A673 (cell line): Measurements from ENCODE around the gene CYYR1. TPM values are rescaled to one million over a fixed set of nuclear protein-coding genes. Genes with fewer than 3 reads are reported as not detected.

Experiments
- BruUV-seq: library from RNA; stranded (reverse); fragments of 400-500 nt; replicated peaks from 2 replicates; lab custom pipeline; 2021; lab: Mats Ljungman, UMichigan
- CTCF ChIA-PET: fragments of 300-600 bp; sonication (Branson Sonifier 250); formaldehyde crosslinking; loops from one replicate; lab custom pipeline; 2022; ENCODE audit warnings: antibody characterized with exemption; lab: Charles Lee
- POLR2A ChIA-PET: fragments of 300-600 bp; sonication (Branson Sonifier 250); formaldehyde crosslinking; loops from one replicate; lab custom pipeline; 2022; ENCODE audit warnings: antibody characterized with exemption; ENCODE audit not compliant: low non-redundant PET; lab: Charles Lee
- DNase-seq: peaks from one replicate; pipeline ENCODE4 v3.0.0-alpha.2; 2015; ENCODE audit warnings: low spot score
- H3K27ac ChIP-seq: fragments of 200-600 bp; sonication (generic); 2 replicates; pipeline ENCODE4 v1.5.1; 2016; ENCODE audit warnings: mixed run types, low read depth, mild to moderate bottlenecking, mixed read lengths, antibody characterized with exemption, low read length; ENCODE audit not compliant: poor library complexity, severe bottlenecking
- H3K27me3 ChIP-seq: fragments of 200-600 bp; sonication (generic); replicated peaks from 2 replicates; pipeline ENCODE4 v1.6.1; 2017; ENCODE audit warnings: mixed run types, low read depth, mild to moderate bottlenecking, mixed read lengths, antibody characterized with exemption, low read length; ENCODE audit not compliant: insufficient read depth, poor library complexity
- H3K36me3 ChIP-seq: fragments of 200-600 bp; sonication (generic); 2 replicates; pipeline ENCODE4 v1.6.1; 2016; ENCODE audit warnings: mixed run types, mild to moderate bottlenecking, mixed read lengths, antibody characterized with exemption, low read length; ENCODE audit not compliant: insufficient read depth, poor library complexity, severe bottlenecking
- H3K4me1 ChIP-seq: fragments of 200-600 bp; sonication (generic); 2 replicates; pipeline ENCODE4 v1.6.1; 2017; ENCODE audit warnings: mixed run types, mild to moderate bottlenecking, mixed read lengths, antibody characterized with exemption, low read length; ENCODE audit not compliant: insufficient read depth, poor library complexity, severe bottlenecking
- H3K4me3 ChIP-seq: fragments of 200-600 bp; sonication (generic); 2 replicates; pipeline ENCODE4 v1.5.1; 2016; ENCODE audit warnings: low read depth, mixed run types, mild to moderate bottlenecking, mixed read lengths, low read length; ENCODE audit not compliant: poor library complexity, severe bottlenecking
- H3K9me3 ChIP-seq: fragments of 200-600 bp; sonication (generic); 2 replicates; pipeline ENCODE4 v1.6.1; 2016; ENCODE audit warnings: mixed run types, low read depth, mild to moderate bottlenecking, mixed read lengths, antibody characterized with exemption, low read length; ENCODE audit not compliant: poor library complexity, severe bottlenecking
- EZH2 ChIP-seq: fragments of 200-600 bp; sonication (generic); IDR thresholded peaks from 2 replicates; pipeline ENCODE4 v1.6.1; 2017; ENCODE audit warnings: borderline replicate concordance, low read depth, mild to moderate bottlenecking, mixed read lengths, antibody characterized with exemption, low read length; ENCODE audit not compliant: poor library complexity, severe bottlenecking
- intact Hi-C: fragments of 100-400 bp; cut with micrococcal nuclease; formaldehyde crosslinking; loops from one replicate; pipeline ENCODE4 v1.10.0; 2022; ENCODE audit not compliant: unreplicated experiment
- total RNA-seq: library from RNA; stranded (reverse); gene quantifications from 2 replicates; pipeline ENCODE4 v1.2.3, GENCODE V29; 2021
- TF ChIP-seq, protein P1 (sequence below): fragments of 300-800, 200-600 bp; sonication (generic); conservative IDR thresholded peaks from 2 replicates; pipeline ENCODE4 v1.5.1; 2017; ENCODE audit warnings: low read depth, mild to moderate bottlenecking, antibody characterized with exemption, low read length, moderate library complexity, mixed read lengths

The CYYR1 gene
- total RNA-seq, 1 experiment from 2014 or later, result 96.4 TPM

- no peak for DNase-seq
- no peak for TF ChIP-seq EZH2
- TF ChIP-seq, protein P1, sequence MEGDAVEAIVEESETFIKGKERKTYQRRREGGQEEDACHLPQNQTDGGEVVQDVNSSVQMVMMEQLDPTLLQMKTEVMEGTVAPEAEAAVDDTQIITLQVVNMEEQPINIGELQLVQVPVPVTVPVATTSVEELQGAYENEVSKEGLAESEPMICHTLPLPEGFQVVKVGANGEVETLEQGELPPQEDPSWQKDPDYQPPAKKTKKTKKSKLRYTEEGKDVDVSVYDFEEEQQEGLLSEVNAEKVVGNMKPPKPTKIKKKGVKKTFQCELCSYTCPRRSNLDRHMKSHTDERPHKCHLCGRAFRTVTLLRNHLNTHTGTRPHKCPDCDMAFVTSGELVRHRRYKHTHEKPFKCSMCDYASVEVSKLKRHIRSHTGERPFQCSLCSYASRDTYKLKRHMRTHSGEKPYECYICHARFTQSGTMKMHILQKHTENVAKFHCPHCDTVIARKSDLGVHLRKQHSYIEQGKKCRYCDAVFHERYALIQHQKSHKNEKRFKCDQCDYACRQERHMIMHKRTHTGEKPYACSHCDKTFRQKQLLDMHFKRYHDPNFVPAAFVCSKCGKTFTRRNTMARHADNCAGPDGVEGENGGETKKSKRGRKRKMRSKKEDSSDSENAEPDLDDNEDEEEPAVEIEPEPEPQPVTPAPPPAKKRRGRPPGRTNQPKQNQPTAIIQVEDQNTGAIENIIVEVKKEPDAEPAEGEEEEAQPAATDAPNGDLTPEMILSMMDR, result no peak
- H3K27me3 ChIP-seq, result no peaks in the 10 kb centered on the region
- CTCF ChIA-PET, result no interaction called here
- no peak overlapping the region for H3K27ac ChIP-seq
- H3K4me3 ChIP-seq, result no peak overlapping the region
- no peaks in the 10 kb centered on the region for H3K9me3 ChIP-seq
- intact Hi-C loops, result no loop called here
- no TSS peak for BruUV-seq
- POLR2A ChIA-PET, result no interaction called here
- H3K4me1 ChIP-seq, result no peaks in the 10 kb centered on the region
- no peaks in the 10 kb centered on the region for H3K36me3 ChIP-seq
These were observed 150.4 kb downstream of the CYYR1 start for GRCh38 chr21:26422706-26423105.

DNA sequence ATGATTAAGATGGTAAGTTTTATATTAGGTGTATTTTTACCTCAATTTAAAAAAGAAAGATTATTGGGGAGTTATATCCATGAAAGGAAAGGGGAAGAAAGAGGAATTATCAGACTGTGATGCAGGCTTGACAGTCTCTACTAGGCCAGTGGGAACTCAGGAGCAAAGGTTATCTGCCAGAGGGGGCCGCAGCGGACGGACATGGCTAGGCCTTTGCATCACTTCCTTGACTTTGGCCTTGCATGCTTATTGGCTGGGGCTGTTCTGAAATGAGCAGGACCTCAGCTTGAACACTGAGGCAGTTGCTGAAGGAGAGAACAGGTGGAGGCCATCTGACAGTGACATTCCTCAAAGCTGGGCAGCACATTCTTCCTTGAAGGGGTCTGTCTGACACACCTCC, 150.9 kb downstream of the CYYR1 start:
- intact Hi-C loops, result no loop called here
- TF ChIP-seq EZH2, result no peak
- TF ChIP-seq, protein P1, result no peak
- DNase-seq, result no peak
- Histone ChIP-seq H3K36me3 (no peaks in the 10 kb centered on the region), H3K27ac (no peak overlapping the region), H3K4me1 (no peaks in the 10 kb centered on the region), H3K9me3 (no peaks in the 10 kb centered on the region), H3K4me3 (no peak overlapping the region), H3K27me3 (no peaks in the 10 kb centered on the region)
- CTCF ChIA-PET, result no interaction called here
- POLR2A ChIA-PET, result no interaction called here
- no TSS peak for BruUV-seq

GRCh38 chr21:26421724-26422123, 151.4 kb downstream of the CYYR1 start:
- intact Hi-C loops, result no loop called here
- Histone ChIP-seq H3K4me1 (no peaks in the 10 kb centered on the region), H3K4me3 (no peak overlapping the region), H3K36me3 (no peaks in the 10 kb centered on the region), H3K27ac (no peak overlapping the region), H3K9me3 (no peaks in the 10 kb centered on the region), H3K27me3 (no peaks in the 10 kb centered on the region)
- BruUV-seq, result no TSS peak
- ChIA-PET CTCF (no interaction called here), POLR2A (no interaction called here)
- no peak for TF ChIP-seq EZH2
- TF ChIP-seq, protein P1, result no peak
- no peak for DNase-seq
